HG03521 (cell line): Measurements from ENCODE around the gene TLNRD1.

Experiments used
- ATAC-seq: cut with Tn5 transposase; IDR thresholded peaks from one replicate; pipeline ENCODE4 v1.9.1; 2021; ENCODE audit warnings: mild to moderate bottlenecking, moderate library complexity; ENCODE audit not compliant: unreplicated experiment

Gene TLNRD1

GRCh38 chr15:81025721-81026370 lies 25.1 kb downstream of the TLNRD1 start:
- no peak for ATAC-seq

- ATAC-seq, result no peak
These were observed 26.3 kb downstream of the TLNRD1 start for GRCh38 chr15:81026836-81027599.

GRCh38 chr15:81029414-81030300 lies 28.9 kb downstream of the TLNRD1 start:
- ATAC-seq, result no peak

DNA sequence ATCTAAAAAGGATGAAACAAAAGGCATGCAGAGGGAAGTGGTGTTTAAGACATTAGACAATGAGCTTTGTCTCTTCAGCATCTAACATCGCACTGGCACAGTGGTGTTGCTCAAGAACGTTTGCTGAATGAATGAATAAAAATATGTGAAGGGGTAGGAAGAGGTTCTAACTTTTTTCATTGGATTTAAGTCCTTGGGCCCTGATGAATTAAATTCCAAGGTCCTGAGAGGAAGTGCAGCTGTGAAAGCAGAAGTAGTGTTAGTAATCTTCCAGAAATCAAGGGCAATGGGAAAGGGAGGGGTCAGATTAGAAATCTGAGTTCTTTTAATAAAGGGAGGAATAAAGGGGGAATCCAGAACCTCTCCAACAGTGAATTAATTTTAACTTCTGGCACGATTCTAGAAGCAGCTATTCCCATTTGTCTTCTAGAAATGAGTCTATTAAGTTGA lies 29.6 kb downstream of the TLNRD1 start:
- ATAC-seq, result no peak

DNA sequence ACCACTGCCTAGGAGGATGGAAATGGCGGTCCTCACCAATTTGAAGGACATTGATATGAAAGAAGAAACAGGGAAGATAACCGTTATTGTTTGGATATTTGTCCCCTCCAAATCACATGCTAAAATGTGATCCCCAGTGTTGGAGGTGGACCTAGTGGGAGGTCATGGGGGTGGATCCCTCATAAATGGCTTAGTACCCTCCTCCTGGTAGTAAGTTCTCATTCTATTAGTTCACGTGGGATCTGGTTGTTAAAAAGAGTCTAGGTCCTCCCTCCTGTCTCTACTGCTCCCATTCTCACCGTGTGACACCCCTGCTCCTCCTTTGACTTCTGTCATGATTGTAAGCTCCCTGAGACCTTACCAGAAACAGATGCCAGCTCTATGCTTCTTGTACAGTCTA lies 30.5 kb downstream of the TLNRD1 start:
- ATAC-seq, result no peak

DNA sequence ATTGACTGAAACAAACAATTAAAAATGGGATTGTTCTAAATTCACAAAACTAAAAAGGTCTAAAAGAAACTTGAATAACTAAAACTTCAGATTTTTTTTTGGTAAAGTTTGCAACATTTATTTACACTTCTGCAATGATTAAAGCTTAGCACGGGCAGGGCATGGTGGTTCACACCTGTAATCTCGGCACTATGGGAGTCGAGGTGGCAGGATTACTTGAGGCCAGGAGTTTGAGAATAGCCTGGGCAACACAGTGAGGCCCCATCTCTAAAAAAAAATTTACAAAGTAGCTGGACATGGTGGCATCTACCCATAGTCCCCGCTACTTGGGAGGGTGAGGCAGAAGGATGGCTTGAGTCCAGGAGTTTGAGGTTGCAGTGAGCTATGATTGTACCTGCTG lies 31.6 kb downstream of the TLNRD1 start:
- no peak for ATAC-seq

DNA sequence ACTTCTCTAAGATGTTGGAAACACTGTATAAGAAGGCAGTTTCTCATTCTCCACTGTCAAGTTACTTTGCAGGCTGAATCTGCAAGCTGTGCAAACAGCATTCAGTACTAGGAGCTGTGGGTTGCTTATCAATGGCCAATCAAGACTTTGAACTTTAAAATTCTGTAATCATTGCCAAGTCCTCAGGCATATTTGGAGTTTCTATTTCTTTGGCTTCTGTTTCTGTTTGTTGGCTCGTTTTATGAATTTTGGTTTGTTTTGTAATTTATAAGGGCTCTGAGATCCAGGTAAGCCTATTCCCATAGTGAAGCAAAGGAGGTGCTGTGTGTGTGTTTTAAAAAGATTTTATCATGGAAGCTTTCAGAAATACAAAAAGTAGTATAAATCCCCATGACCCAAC lies 32.1 kb downstream of the TLNRD1 start:
- ATAC-seq, result no peak

DNA sequence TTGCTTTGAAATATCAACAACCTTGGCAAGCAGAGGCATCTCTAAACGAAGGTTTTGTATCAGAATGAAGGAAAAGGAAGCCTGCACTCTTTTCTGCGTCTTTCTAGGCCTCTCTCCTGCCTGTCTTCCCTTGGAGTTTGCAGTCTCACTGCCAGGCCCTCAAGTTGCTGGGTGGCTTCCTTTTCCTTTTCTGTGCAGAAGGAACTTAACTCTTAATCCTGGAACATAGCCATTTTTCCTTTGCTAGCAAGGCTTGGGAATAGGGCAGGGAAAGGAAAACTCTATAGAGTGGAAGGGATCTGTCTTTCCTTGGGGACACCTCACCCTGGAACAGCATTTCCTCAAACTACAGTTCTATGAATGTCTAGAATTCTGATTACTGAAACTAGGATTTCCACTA lies 32.8 kb downstream of the TLNRD1 start:
- ATAC-seq, result no peak

DNA sequence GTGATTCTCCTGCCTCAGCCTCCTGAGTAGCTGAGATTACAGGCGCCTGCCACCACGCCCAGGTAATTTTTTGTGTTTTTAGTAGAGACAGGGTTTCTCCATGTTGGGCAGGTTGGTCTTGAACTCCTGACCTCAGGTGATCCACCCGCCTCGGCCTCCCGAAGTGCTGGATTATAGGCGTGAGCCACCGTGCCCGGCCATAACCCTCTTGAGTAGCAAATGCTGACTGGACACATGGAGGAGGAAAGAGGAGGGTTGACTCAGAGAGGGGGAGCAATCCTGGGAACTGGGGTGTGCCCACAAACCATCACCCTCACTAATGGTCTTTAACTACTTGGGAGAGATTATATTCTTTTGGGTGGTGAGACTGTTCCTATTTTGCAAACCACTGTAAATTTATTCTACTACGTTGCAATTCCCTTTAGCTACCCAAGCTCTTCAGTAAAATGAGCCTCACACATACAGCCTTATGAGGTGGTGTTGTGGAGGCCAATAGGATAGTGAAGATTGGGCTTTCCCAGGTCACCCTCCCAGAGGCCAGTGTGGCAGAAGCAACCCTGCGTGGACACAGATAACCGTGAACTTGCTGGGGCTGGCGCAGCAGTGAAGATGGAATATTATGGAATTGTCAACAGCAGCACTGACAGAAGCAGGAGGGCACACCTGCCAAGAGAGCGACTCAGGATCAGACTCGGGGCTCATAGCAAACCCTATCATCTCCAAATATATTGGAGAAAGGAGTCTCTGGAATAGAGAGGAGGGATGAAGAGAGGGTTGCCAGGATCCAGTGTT lies 37.4 kb downstream of the TLNRD1 start:
- no peak for ATAC-seq

- ATAC-seq, result no peak
These were observed 38.4 kb downstream of the TLNRD1 start for GRCh38 chr15:81038975-81039607.

DNA sequence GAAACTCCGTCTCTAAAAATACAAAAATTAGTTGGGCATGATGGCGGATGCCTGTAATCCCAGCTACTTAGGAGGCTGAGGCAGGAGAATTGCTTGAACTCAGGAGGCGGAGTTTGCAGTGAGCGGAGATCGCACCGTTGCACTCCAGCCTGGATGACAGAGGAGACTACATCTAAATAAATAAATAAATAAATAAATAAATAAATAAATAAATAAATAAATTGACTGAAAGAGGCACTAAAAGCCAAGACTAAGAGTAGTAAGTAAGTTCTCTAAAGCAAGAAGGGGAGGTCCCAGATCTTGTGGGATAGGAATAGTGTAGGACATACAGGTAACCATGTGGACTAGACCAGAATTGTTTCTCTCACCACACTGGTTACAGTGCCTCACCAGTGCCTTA lies 40.0 kb downstream of the TLNRD1 start:
- ATAC-seq, result no peak

- no peak for ATAC-seq
These were observed 42.7 kb downstream of the TLNRD1 start for GRCh38 chr15:81043281-81043934.

DNA sequence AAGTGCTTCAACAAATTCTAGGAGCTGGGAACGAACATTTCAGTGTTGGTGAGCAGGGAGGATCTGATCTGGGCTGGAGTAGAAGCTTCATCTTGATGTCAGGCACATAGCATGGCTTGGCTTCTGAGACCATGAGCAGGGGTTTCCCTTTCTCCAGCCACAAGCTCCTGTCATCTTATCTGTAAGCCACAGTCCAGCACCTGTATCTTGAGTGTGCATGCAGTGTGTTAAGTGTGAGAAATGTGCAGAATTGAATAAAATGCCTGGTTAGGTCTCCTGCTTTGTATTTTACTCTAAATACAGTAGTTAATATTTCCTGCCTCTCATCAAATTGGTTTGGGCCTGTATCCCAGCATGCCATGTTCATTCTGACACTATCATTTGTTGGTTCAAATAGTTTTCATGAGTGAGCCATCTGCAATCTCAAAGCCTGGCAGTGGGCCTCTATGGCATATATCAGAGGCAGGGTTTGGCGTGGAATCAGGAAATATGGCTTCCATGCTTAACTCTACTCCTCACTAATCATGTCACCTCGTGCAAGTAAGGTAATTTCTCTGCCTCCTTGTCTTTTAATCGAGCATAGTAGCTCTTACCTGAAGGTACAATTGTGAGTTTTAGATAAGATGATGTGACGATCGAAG lies 43.3 kb downstream of the TLNRD1 start:
- ATAC-seq, result no peak

- no peak for ATAC-seq
These were observed 45.6 kb downstream of the TLNRD1 start for GRCh38 chr15:81046290-81046689.

GRCh38 chr15:81047928-81048327 lies 47.2 kb downstream of the TLNRD1 start:
- no peak for ATAC-seq

DNA sequence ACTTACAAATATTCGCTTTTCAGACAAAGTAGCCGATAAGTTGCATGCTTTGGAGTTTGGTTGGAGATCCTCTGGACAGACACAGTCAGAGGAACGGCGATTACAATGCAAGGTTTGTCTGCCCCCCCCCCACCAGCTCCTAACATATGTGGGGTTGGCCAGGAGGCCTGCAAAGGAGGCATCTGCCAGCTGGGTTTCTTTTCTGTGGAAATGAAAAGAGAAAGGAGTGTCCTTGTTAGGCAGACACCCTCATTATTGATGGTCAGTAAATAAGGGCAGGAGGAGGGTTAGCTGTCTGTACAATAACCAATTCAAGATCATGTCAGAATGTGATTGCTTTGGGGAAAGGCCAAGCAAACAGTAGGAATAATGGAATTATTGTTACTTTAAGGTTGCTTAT lies 49.1 kb downstream of the TLNRD1 start:
- no peak for ATAC-seq

DNA sequence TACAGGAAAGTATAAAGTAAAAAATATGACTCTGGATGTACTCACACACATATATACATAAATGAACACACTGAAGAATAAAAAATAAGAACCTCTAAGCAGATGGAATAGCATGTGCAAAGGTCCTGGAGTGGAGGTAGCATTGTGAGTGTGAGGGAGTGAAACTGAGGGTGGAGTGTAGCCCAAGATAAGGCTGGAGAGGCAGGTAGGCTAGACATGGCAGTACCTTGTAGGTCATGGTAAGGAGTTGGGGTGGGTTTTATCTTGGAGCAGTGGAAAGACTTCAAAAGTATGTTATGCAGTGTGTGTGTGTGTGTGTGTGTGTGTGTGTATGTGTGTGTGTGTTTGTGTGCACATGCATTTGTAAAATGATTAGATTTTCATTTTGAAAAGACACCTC lies 49.5 kb downstream of the TLNRD1 start:
- ATAC-seq, result no peak

DNA sequence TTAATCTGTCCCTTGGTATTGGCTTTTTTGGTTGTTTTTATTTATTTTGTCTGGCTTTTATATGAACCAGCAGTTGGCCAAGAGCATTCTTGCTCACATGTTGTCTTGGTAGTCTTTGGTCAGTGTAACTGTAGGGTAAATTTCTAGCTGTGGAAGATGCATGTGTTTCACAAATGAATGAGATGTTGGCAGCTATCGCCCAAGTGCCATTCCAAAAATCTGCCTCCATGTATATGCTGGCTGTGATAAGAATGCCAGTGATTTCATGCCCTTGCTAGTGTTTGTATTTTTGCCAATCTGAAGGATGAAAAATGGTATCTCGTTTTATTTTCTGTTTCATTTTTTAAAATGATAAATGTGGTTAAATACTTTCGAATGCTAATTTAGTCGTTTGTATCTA lies 50.1 kb downstream of the TLNRD1 start:
- ATAC-seq, result no peak

GRCh38 chr15:81052046-81052445 lies 51.3 kb downstream of the TLNRD1 start:
- ATAC-seq, result no peak
